ENCODE results near the gene UBL5.
"Not testable (repeated sequence)": the region's sequence is repeated elsewhere in the genome, so short reads cannot be mapped to it uniquely, and the experiment has no call there.

The UBL5 gene

DNA sequence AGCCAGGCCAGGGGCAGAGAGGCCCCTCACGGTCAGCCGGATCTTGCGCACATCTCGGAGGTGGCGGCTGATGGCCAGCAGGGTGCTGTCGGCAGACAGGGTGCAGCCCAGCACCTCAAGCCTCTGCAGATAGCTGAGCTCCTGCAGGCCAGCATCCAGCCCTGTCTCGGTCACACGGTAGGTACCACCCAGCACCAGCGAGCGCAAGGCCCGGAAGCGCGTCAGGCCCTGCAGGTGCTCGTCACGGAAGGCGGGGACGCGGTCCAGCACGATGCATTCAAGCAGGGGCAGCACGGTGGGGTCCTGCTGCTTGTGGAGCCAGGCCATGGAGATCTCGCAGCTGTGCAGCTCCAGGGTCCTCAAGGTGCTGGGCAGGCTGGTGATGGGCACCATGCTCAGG, 16.6 kb upstream of the UBL5 start:
- DNase-seq (ENCODE audit: low spot score): no peak

GRCh38 chr19:9818175-9818733, 9.5 kb upstream of the UBL5 start:
- no peak for DNase-seq (ENCODE audit: low spot score)

DNA sequence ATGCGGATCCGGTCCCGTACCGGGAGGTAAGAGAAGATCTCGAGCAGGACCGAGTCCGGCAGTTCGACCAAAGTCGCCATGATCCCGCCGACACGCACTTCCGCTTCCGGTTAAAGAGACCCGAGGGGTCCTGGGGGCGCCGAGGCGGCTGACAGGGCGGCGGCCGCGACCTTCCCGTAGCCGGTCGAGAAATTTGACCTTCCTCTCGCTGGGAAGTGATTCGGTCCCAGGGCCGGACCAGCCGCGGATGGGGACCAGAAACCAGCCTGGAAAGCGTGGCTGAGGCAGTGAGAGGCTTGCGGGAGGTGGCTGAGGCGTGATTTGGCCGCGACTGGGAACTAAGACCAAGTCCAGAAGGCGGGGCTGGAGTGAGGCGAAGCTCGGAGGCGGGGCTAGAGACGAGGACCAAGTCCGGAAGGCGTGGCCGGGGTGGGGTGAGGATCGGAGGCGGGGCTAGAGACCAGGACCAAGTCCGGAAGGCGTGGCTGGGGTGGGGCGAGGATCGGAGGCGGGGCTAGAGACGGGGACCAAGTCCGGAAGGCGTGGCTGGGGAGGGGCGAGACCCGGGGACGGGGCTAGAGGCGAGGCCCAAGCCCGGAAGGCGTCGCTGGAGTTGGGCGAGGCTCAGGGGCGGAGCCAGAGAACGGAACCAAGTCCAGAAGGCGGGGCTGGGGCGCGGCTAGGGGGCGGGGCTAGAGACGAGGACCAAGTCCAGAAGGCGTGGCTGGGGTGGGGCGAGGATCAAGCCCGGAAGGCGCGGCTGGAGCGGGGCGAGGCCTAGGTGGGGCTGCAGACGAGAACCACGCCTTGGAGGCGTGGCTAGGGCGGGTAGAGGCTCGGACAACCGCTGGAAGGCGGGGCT, 8.8 kb upstream of the UBL5 start, which contains the start of gene FBXL12:
FBXL12 (minus strand) TSS at position 346 of the 862 bp plus-strand sequence; CDS start at position 80, 266 bp downstream.
- peak; percentile 100 for DNase-seq (ENCODE audit: low spot score)

- no peak for DNase-seq (ENCODE audit: low spot score)
Observed at GRCh38 chr19:9819596-9819909, 8.2 kb upstream of the UBL5 start.

GRCh38 chr19:9820034-9820433, 7.7 kb upstream of the UBL5 start:
- not testable (repeated sequence) for DNase-seq (ENCODE audit: low spot score)

- no peak for DNase-seq (ENCODE audit: low spot score)
Observed at GRCh38 chr19:9823816-9824215, 3.9 kb upstream of the UBL5 start.

DNA sequence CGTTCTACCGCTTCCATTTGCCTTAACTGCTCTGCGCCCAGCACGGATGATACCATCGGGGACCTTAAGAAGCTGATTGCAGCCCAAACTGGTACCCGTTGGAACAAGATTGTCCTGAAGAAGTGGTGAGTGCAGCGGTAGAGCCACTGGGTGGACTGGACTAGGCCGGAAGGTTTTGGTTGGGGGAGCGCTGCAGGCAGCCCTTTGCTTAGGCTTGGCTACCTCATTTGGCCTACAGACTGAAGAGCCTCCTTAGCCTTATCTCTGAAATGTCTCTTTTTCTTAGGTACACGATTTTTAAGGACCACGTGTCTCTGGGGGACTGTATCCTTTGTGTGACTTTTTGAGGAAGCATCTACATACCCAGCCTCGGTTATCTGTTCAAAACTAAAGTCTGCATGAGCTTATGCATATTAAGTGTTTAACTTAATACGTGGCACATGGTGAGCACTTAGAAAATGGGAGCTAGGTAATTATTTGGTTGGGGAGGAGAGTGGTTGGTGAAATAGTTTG, 889 bp downstream of the UBL5 start:
- no peak for DNase-seq (ENCODE audit: low spot score)

- DNase-seq (ENCODE audit: low spot score): no peak
Observed at GRCh38 chr19:9834307-9834725, 6.6 kb downstream of the UBL5 start.

- DNase-seq (ENCODE audit: low spot score): peak; percentile 100
Observed at GRCh38 chr19:9834726-9835506, 7.2 kb downstream of the UBL5 start, which contains the start of gene PIN1. PIN1 (plus strand) TSS chr19:9835318; CDS start chr19:9835345, 27 bp downstream.

DNA sequence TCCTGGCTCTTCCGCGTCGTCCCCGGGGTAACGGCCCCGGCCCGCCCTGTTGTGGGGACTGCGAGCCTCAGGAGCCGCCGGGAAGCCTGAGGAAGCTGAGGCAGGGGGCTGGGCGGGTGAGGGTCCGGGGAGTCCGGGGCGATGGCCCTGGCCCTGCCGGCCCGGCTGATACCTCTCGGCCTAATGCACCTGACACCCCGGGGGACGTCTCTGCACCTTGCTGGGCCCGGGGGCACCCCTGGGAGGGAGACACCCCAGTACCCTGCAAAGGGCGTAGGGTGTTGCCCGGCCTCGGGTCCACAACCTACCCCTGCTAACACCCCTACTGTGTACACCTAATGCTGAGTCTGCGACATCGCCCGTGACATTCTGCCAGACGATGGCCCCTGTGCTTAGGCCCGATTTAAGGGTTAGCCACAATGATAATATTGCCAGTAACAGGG, 7.8 kb downstream of the UBL5 start:
- no peak for DNase-seq (ENCODE audit: low spot score)

DNA sequence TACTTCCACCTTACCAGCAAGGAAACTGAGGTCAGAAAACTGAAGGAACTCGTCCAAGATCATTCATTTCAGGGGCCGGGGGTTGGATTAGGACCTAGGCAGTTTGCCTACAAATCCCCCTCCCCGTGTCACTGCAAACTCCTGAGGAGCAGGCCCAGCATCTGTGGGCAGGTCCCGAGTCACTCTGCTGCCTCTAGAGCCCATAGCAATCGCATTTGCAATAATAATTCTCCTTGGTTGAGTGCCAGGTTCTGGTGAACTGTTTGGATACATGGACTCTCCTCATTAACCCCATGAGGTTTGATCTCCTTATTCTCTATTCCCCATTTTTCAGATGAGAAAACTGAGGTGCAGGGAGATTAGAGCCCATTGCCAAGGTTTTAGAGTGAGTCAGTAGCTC, 8.3 kb downstream of the UBL5 start:
- no peak for DNase-seq (ENCODE audit: low spot score)

DNA sequence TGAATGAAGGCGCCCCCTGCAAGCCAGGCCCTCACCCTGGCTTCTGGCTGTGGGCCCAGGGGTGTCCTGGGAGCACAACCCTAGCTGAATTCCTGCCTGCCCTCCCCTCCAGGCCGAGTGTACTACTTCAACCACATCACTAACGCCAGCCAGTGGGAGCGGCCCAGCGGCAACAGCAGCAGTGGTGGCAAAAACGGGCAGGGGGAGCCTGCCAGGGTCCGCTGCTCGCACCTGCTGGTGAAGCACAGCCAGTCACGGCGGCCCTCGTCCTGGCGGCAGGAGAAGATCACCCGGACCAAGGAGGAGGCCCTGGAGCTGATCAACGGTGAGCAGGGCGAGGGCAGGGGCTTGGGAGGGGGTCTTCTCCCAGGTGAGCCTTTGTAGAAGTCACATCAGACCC, 10.6 kb downstream of the UBL5 start:
- no peak for DNase-seq (ENCODE audit: low spot score)

- no peak for DNase-seq (ENCODE audit: low spot score)
Observed at GRCh38 chr19:9839415-9839814, 11.7 kb downstream of the UBL5 start.

DNA sequence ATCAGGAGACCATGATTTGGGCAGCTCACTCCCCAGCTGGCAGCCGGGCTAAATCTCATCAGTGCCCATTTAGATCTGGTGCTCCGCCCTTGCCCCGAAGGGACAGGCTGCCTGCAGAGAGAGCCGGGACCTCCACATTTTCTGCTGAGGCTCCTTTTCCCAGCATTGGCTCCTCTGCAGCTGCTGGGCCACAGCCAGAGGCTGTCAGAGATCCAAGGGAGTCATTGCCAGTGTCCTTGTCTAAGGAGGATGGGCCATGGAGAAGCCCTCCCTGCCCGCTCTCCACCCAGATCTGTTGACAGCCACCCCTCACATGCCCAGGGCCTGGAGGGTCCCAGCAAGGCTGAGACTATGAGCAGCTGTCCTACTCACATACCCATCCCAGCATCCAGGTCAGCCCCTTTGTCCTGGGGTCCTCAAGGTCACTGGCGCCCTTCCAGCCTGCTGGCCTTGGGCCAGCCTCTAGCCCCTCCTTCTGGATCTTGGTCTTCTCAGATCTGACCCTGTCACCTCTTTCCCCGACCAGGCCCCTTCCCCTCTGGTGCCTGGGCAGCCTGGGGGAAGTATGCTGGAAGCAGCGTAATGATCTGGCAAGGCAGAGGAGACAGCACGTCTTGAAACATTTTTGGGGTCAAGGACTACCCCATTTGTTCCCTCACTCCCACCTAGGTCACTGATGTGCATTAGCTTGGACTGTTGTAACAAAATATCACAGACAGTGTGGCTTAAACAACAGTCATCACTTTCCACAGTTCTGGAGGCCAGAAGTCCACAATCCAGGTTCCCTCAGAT, 15.3 kb downstream of the UBL5 start:
- DNase-seq (ENCODE audit: low spot score): no peak

DNA sequence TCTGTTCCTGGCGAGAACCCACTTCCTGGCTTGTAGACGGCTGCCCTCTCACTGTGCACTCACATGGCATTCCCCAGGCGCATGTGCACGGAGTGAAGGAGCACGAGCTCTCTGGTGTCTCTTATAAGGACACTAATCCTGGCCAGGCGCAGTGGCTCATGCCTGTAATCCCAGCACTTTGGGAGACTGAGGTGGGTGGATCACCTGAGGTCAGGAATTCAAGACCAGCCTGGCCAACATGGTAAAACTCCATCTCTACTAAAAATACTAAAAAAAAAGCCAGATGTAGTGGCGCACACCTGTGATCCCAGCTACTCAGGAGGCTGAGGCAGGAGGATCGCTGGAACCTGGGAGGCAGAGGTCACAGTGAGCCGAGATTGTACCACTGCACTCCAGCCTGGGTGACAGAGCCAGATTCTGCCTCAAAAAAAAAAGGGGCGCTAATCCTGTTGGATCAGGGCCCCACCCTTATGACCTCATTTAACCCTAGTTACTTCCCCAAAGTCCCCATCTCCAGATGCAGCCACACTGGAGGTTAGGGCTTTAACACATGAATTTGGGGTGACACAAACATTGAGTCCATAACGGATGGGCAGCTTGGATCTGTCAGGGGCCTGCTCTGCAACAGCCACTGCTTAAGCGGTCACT, 16.0 kb downstream of the UBL5 start:
- not testable (repeated sequence) for DNase-seq (ENCODE audit: low spot score)

DNA sequence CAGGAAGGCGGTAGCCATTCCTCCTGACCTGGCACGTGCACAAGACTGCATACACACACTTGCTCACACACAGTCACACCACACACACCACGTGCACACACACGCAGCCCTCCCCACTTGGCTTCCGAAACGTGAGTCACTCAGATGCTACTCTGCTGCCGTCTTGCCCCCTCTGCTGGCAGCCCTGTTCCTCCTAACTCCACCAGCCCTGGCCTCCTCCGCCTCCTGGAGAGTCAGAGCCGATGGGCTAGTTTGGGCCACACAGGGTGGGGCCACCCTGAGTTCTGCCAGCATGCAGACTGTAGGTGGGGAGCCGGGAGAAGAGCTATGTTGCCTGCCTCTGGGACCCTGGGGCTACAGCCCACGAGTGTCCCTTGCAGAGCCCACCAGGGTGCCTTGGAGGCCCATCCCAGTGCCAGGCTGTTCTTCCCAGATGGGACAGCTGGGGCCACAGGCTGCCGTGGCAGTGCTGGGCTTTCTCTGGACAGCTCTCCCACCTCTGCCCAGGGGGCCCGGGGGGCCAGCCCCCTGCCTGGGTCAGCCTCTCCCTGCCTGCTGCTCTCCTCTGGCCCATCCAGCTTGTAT, 19.5 kb downstream of the UBL5 start:
- DNase-seq (ENCODE audit: low spot score): peak; percentile 40

DNA sequence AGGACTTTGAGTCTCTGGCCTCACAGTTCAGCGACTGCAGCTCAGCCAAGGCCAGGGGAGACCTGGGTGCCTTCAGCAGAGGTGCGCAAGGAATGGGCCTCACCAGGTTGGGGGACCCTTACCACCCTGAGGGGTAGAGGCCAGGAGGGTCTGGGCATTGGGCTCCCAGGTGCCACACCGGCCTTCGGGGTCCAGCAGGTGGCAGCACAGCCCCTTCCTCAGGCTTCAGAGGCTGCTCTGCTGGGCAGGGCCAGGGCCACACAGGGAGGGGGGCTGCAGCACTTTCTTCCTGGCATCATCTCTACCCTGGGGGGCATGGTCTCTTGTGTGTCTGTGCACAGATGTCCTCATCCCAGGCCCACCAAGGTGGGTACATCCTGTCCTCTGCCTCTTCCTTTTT, 20.3 kb downstream of the UBL5 start:
- DNase-seq (ENCODE audit: low spot score): peak; percentile 44

- DNase-seq (ENCODE audit: low spot score): no peak
Observed at GRCh38 chr19:9848762-9849161, 21.0 kb downstream of the UBL5 start.

GRCh38 chr19:9849791-9850190, 22.1 kb downstream of the UBL5 start:
- no peak for DNase-seq (ENCODE audit: low spot score)

GRCh38 chr19:9850235-9850959, 22.7 kb downstream of the UBL5 start:
- DNase-seq (ENCODE audit: low spot score): no peak
